H1 (cell line): Measurements from ENCODE around the gene PHLPP2. TPM values are rescaled to one million over a fixed set of nuclear protein-coding genes. Genes with fewer than 3 reads are reported as not detected.

ENCODE experiments used
- CTCF ChIA-PET: fragments of 300-600 bp; sonication (Branson Sonifier 250); formaldehyde crosslinking; loops from one replicate; lab custom pipeline; 2021; ENCODE audit not compliant: partially characterized antibody; lab: Charles Lee
- POLR2A ChIA-PET: fragments of 300-600 bp; sonication (Branson Sonifier 250); formaldehyde crosslinking; loops from one replicate; lab custom pipeline; 2021; ENCODE audit warnings: inconsistent platforms; ENCODE audit not compliant: partially characterized antibody; lab: Charles Lee
- DNase-seq, 2 experiments: peaks; one replicate each; pipeline versions ENCODE4 v3.0.0 to v3.0.0-alpha.2; 2010 to 2022; ENCODE audit warnings: low spot score in 2 of 2, low read depth in 1 of 2, mixed read lengths in 1 of 2
- FAIRE-seq: peaks from 2 replicates; lab custom pipeline; 2011; peaks lifted over from hg19 to GRCh38; lab: Jason Lieb, UNC
- H2AFZ ChIP-seq: 2 replicates; pipeline ENCODE4 v1.8.1; 2012; ENCODE audit warnings: low read length, inconsistent platforms
- H2AK5ac ChIP-seq: 2 replicates; pipeline ENCODE4 v1.6.1; 2013; ENCODE audit warnings: low read depth, low read length
- H2BK120ac ChIP-seq: replicated peaks from 2 replicates; pipeline ENCODE3; 2013; ENCODE audit warnings: low read depth, low read length, inconsistent platforms
- H2BK12ac ChIP-seq: 2 replicates; pipeline ENCODE4 v1.6.1; 2013; ENCODE audit warnings: low read depth, low read length
- H2BK15ac ChIP-seq: 2 replicates; pipeline ENCODE4 v1.6.1; 2013; ENCODE audit warnings: low read length
- H2BK20ac ChIP-seq: 2 replicates; pipeline ENCODE4 v1.6.1; 2013; ENCODE audit warnings: low read length
- H2BK5ac ChIP-seq: 2 replicates; pipeline ENCODE4 v1.6.1; 2013; ENCODE audit warnings: low read depth, low read length
- H3K14ac ChIP-seq: 2 replicates; pipeline ENCODE4 v1.6.1; 2013; ENCODE audit warnings: inconsistent platforms; ENCODE audit not compliant: insufficient read length
- H3K18ac ChIP-seq: 2 replicates; pipeline ENCODE4 v1.6.1; 2013; ENCODE audit warnings: low read length; ENCODE audit errors: extremely low read depth
- H3K23ac ChIP-seq: 2 replicates; pipeline ENCODE4 v1.6.1; 2013; ENCODE audit warnings: inconsistent platforms; ENCODE audit not compliant: insufficient read length
- H3K23me2 ChIP-seq: 2 replicates; pipeline ENCODE4 v1.6.1; 2013; ENCODE audit warnings: low read depth, low read length
- H3K27ac ChIP-seq: 2 replicates; pipeline ENCODE4 v1.6.1; 2011; ENCODE audit warnings: low read depth, low read length, inconsistent platforms
- H3K27me3 ChIP-seq, 4 experiments: replicated peaks in 1 of 4; 1 replicate in 1 of 4; 2 replicates in 3 of 4; pipeline versions ENCODE4 v1.6.1 to v1.8.1; 2011 to 2013; ENCODE audit warnings: low read length in 3 of 4, mild to moderate bottlenecking in 3 of 4, inconsistent platforms in 2 of 4, mixed read lengths in 2 of 4, moderate library complexity in 1 of 4; ENCODE audit not compliant: control insufficient read depth in 3 of 4, insufficient read depth in 3 of 4; ENCODE audit errors: extremely low read depth in 1 of 4
- H3K36me3 ChIP-seq, 4 experiments: 2 replicates each; pipeline versions ENCODE4 v1.6.1 to v1.8.1; 2011 to 2013; ENCODE audit warnings: mild to moderate bottlenecking in 4 of 4, low read length in 3 of 4, moderate library complexity in 2 of 4, control low read depth in 1 of 4, inconsistent platforms in 1 of 4; ENCODE audit not compliant: insufficient read depth in 4 of 4, control insufficient read depth in 2 of 4
- H3K4ac ChIP-seq: replicated peaks from 2 replicates; pipeline ENCODE3; 2013; ENCODE audit warnings: low read length, low read depth, mixed read lengths, inconsistent platforms; ENCODE audit not compliant: insufficient read length
- H3K4me1 ChIP-seq, 4 experiments: replicated peaks in 1 of 4; 1 replicate in 1 of 4; 2 replicates in 3 of 4; pipeline versions ENCODE4 v1.6.1 to v1.8.1; 2011 to 2013; ENCODE audit warnings: low read length in 3 of 4, inconsistent platforms in 2 of 4, mixed read lengths in 1 of 4; ENCODE audit not compliant: insufficient read depth in 4 of 4, control insufficient read depth in 3 of 4
- H3K4me2 ChIP-seq, 2 experiments: 2 replicates each; pipeline versions ENCODE4 v1.6.1 to v1.8.1; 2011 to 2013; ENCODE audit warnings: low read depth in 2 of 2, low read length in 2 of 2, control low read depth in 1 of 2, inconsistent platforms in 1 of 2, mild to moderate bottlenecking in 1 of 2; ENCODE audit not compliant: insufficient read depth in 1 of 2
- H3K4me3 ChIP-seq, 4 experiments: fragments of 200-600, 300-600 bp in 1 of 4; sonication (generic), shearing (Covaris generic), sonication (Bioruptor Twin) in 1 of 4; 2 replicates each; pipeline versions ENCODE4 v1.5.1 to v1.8.1; 2011 to 2016; ENCODE audit warnings: low read length in 4 of 4, low read depth in 3 of 4, control low read depth in 2 of 4, inconsistent platforms in 2 of 4, mild to moderate bottlenecking in 2 of 4, mixed read lengths in 1 of 4, moderate library complexity in 1 of 4; ENCODE audit not compliant: insufficient read depth in 2 of 4; ENCODE audit errors: extremely low read depth in 1 of 4
- H3K56ac ChIP-seq: replicated peaks from 2 replicates; pipeline ENCODE3; 2013; ENCODE audit warnings: low read depth, mild to moderate bottlenecking, mixed read lengths, low read length, inconsistent platforms; ENCODE audit not compliant: insufficient read length
- H3K79me1 ChIP-seq: 2 replicates; pipeline ENCODE4 v1.6.1; 2013; ENCODE audit warnings: low read depth, low read length, control low read depth
- H3K79me2 ChIP-seq, 2 experiments: 2 replicates each; pipeline versions ENCODE4 v1.6.1 to v1.8.1; 2012 to 2013; ENCODE audit warnings: low read length in 2 of 2, mild to moderate bottlenecking in 2 of 2, inconsistent platforms in 1 of 2; ENCODE audit not compliant: insufficient read depth in 2 of 2, control insufficient read depth in 1 of 2
- H3K9ac ChIP-seq, 4 experiments: replicated peaks in 1 of 4; 1 replicate in 1 of 4; 2 replicates in 3 of 4; pipeline versions ENCODE4 v1.6.1 to v1.8.1; 2011 to 2013; ENCODE audit warnings: low read depth in 3 of 4, low read length in 3 of 4, control low read depth in 2 of 4, mild to moderate bottlenecking in 2 of 4, moderate library complexity in 2 of 4, inconsistent platforms in 1 of 4; ENCODE audit errors: extremely low read depth in 1 of 4
- H3K9me3 ChIP-seq, 2 experiments: 2 replicates each; pipeline versions ENCODE4 v1.6.1 to v1.8.1; 2012 to 2013; ENCODE audit warnings: mild to moderate bottlenecking in 2 of 2, moderate library complexity in 2 of 2, control low read depth in 1 of 2, inconsistent platforms in 1 of 2, low read depth in 1 of 2, low read length in 1 of 2, mixed read lengths in 1 of 2; ENCODE audit not compliant: insufficient read depth in 2 of 2
- H4K20me1 ChIP-seq, 2 experiments: replicated peaks in 1 of 2; 2 replicates each; pipeline versions ENCODE3 to v1.8.1; 2011 to 2013; ENCODE audit warnings: inconsistent platforms in 2 of 2, low read length in 2 of 2, mild to moderate bottlenecking in 1 of 2; ENCODE audit not compliant: insufficient read depth in 2 of 2, control insufficient read depth in 1 of 2
- H4K5ac ChIP-seq: 2 replicates; pipeline ENCODE4 v1.6.1; 2013; ENCODE audit warnings: low read length, low read depth, mixed read lengths, inconsistent platforms; ENCODE audit not compliant: insufficient read length
- H4K8ac ChIP-seq: 2 replicates; pipeline ENCODE4 v1.8.0; 2013; ENCODE audit warnings: mild to moderate bottlenecking, moderate library complexity, low read length, inconsistent platforms; ENCODE audit not compliant: insufficient read depth; ENCODE audit errors: extremely low read depth
- H4K91ac ChIP-seq: replicated peaks from 2 replicates; pipeline ENCODE3; 2013; ENCODE audit warnings: low read length, mixed read lengths, inconsistent platforms; ENCODE audit not compliant: insufficient read length
- CBX5 ChIP-seq: fragments of 300-800, 300-1000 bp; sonication (generic); IDR thresholded peaks from 2 replicates; pipeline ENCODE4 v1.7.1; 2016; ENCODE audit warnings: antibody characterized with exemption, low read length, low read depth
- CHD2 ChIP-seq: IDR thresholded peaks from 2 replicates; pipeline ENCODE4 v1.6.1; 2012; ENCODE audit warnings: low read length, improper control_type of control experiment
- EZH2 ChIP-seq: fragments of 200-600 bp; sonication (generic); IDR thresholded peaks from 2 replicates; pipeline ENCODE4 v1.7.1; 2012; ENCODE audit warnings: low read depth, mild to moderate bottlenecking, moderate library complexity, low read length, inconsistent platforms; ENCODE audit not compliant: severe bottlenecking
- KDM4A ChIP-seq: IDR thresholded peaks from one replicate; pipeline ENCODE4 v1.7.1; 2012; ENCODE audit warnings: low read depth, mild to moderate bottlenecking, moderate library complexity, low read length, inconsistent platforms; ENCODE audit not compliant: severe bottlenecking
- POLR2AphosphoS5 ChIP-seq: IDR thresholded peaks from 2 replicates; pipeline ENCODE4 v1.6.1; 2011; ENCODE audit warnings: low read depth, low read length
- TAF1 ChIP-seq: IDR thresholded peaks from 2 replicates; pipeline ENCODE4 v1.6.1; 2011; ENCODE audit warnings: mild to moderate bottlenecking, low read depth, low read length
- WGBS, 2 experiments: shearing (Covaris generic) in 1 of 2; methylation state at CpG; one replicate each; pipeline versions ENCODE4 v1.1.6 to v1.1.7; 2013 to 2015; ENCODE audit warnings: low lambda C conversion rate in 2 of 2, mixed read lengths in 2 of 2, inconsistent platforms in 1 of 2, low coverage in 1 of 2, missing lambda C conversion rate in 1 of 2; ENCODE audit not compliant: insufficient replicate concordance in 2 of 2, insufficient coverage in 1 of 2, insufficient read length in 1 of 2; ENCODE audit errors: extremely low coverage in 1 of 2, missing lambda C conversion rate in 1 of 2; 5-methylcytosine and 5-hydroxymethylcytosine counted together
- polyA plus RNA-seq, 7 experiments: library from polyadenylated mRNA; depleted of rRNA in 3 of 7; stranded (reverse) in 5 of 7; unstranded in 2 of 7; fragments of >200 nt in 5 of 7; fragments of 200-250 nt in 2 of 7; gene quantifications; 1 replicate in 5 of 7; 2 replicates in 1 of 7; 4 replicates in 1 of 7; pipeline versions ENCODE4 v1.2.1 to v1.2.3, GENCODE V29; 2011 to 2013; ENCODE audit warnings: missing spikeins in 2 of 7, mixed read lengths in 2 of 7
- total RNA-seq: library from RNA; stranded (reverse); fragmentation: NEBNext Ultra II Directional; extraction: Animal tissue kit (Norgen Biotek cat#: 25700); gene quantifications from 2 replicates; pipeline ENCODE4 v1.2.1, GENCODE V29; 2021

Gene PHLPP2
- total and polyA plus RNA-seq, 2 of the 8 experiments (the other 6 are each of a cell fraction or from before 2014, with no cell fraction given), result 7.3 to 12.9 TPM

- Histone ChIP-seq H4K8ac (no peak overlapping the region), H3K56ac (no peak overlapping the region), H3K4me1 (peaks cover 0 to 14% (median 4%) of the 10 kb centered on the region in 4 experiments; a peak in 4 of 7 replicates), H3K79me2 (0 out of 4 replicates have a peak, but pooled peaks cover 0 to 9% of the 10 kb centered on the region in 2 experiments), H4K5ac (no peak overlapping the region), H3K23me2 (no peaks in the 10 kb centered on the region), H3K36me3 (peaks cover 0 to 46% (median 6%) of the 10 kb centered on the region in 4 experiments; a peak in 6 of 8 replicates), H2BK120ac (no peak overlapping the region), H4K91ac (no peak overlapping the region), H3K14ac (no peak overlapping the region), H3K18ac (no peak overlapping the region), H2AK5ac (no peak overlapping the region), H4K20me1 (peaks cover 3 to 4% of the 10 kb centered on the region in 2 experiments), H2BK12ac (no peak overlapping the region), H3K27ac (no peak overlapping the region), H3K4ac (no peak overlapping the region), H3K4me3 (no peak overlapping the region), H3K9me3 (no peaks in the 10 kb centered on the region), H2AFZ (no peak overlapping the region), H2BK20ac (no peak overlapping the region), H3K4me2 (no peak overlapping the region), H3K27me3 (no peaks in the 10 kb centered on the region), H3K9ac (no peak overlapping the region), H3K23ac (no peak overlapping the region), H2BK5ac (no peak overlapping the region), H3K79me1 (no peaks in the 10 kb centered on the region), H2BK15ac (no peak overlapping the region)
- POLR2A ChIA-PET, result interaction anchor here (1.4 kb wide), 1 partner anchor 9 kb away, joined by 4 read pairs; no protein-coding TSS in a partner anchor
- 84% methylated on average over 2 of the region's 2 CpGs; no CpG with 5 or more reads in 1 of the 2 experiments for WGBS, 2 experiments
- CTCF ChIA-PET, result interaction anchor here (0.6 to 1.0 kb wide), 2 partner anchors 9 to 226 kb away, joined by 3 read pairs; no protein-coding TSS in a partner anchor
- TF ChIP-seq CHD2, result no peak
- TF ChIP-seq CBX5, result no peak
- no peak for TF ChIP-seq TAF1
- TF ChIP-seq POLR2AphosphoS5, result no peak
- no peak for TF ChIP-seq EZH2
- TF ChIP-seq KDM4A, result no peak
- DNase-seq, result no peak
- no peak for FAIRE-seq
These were observed 88.9 kb downstream of the PHLPP2 start for GRCh38 chr16:71635632-71636031.
